SIG-M5 (cell line): ENCODE data around the gene HAVCR1.
"Not testable (repeated sequence)": the region's sequence is repeated elsewhere in the genome, so short reads cannot be mapped to it uniquely, and the experiment has no call there.

Source experiments
- DNase-seq: peaks from one replicate; lab custom pipeline; 2025; lab: John Stamatoyannopoulos, UW

The HAVCR1 gene

DNA sequence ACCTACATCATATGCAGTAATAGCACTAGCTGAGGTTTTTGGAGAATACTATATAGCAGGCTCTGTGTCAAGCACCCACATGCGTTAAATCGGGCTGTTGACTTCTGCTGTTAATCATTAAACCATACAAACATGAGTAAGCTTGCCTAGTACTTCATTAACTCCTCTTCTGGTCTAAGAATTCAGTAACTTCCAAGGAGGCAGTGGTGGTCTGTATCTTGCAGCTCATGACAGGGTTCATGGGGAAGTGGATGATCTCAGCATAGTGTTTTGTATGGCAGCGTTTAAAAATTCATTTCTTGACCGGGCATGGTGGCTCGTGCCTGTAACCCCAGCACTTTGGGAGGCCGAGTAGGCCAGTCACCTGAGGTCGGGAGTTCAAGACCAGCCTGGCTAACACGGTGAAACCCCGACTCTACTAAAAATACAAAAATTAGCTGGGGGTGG lies at the start of gene HAVCR1:
Gene HAVCR1 (minus strand): TSS at position 24 of the 447 bp plus-strand sequence. CDS start 1,173 bp downstream, outside the sequence.
- DNase-seq, result no peak

DNA sequence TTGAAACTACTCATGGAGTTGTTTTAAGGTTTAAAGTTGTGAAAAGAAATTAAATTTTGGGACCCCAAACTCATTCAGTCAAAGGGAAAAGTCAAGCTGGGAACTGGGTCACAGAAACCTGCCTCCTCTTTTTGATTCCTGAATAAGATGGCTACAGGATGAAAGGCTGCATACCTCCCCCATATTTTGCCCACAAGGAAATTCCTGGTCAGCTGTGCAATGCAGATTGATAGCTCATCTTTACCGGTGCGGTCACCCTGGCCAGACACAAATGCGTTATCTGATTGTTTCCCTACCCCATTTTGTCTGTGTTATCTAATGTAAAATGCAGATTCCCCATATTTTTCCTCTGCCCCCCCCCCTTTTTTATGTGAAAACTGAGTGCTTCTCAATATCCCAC lies 48.6 kb upstream of the HAVCR1 start:
- no peak for DNase-seq

- DNase-seq, result no peak
Measured at GRCh38 chr5:157106630-157107461, 47.9 kb upstream of the HAVCR1 start.

DNA sequence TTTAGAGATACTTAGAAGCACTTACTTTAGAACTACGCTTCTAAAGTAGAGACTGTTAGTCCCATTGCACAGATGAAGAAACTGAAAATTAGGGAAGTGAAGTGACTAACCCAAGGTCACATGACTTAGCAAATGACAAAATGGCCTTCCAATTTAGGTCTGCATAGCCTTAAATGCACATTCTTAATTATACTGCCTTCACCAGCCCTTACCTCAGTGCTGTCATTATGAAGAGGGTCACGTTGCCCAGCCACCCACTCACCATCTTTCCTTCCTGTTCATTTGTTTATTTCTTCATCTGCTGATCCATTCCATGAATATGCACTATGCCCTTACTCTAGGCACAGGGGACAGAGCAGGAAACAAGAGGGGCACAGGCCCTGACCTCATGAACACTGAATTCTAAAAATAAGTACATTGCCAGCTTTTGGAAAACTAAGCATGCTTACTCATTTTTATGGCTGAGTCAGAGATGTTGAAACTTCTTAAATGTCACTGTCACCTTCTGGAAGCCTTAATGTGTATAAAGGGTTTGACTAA lies 41.3 kb upstream of the HAVCR1 start:
- peak; percentile 67 for DNase-seq

- no peak for DNase-seq
Measured at GRCh38 chr5:157088342-157088990, 29.6 kb upstream of the HAVCR1 start.

DNA sequence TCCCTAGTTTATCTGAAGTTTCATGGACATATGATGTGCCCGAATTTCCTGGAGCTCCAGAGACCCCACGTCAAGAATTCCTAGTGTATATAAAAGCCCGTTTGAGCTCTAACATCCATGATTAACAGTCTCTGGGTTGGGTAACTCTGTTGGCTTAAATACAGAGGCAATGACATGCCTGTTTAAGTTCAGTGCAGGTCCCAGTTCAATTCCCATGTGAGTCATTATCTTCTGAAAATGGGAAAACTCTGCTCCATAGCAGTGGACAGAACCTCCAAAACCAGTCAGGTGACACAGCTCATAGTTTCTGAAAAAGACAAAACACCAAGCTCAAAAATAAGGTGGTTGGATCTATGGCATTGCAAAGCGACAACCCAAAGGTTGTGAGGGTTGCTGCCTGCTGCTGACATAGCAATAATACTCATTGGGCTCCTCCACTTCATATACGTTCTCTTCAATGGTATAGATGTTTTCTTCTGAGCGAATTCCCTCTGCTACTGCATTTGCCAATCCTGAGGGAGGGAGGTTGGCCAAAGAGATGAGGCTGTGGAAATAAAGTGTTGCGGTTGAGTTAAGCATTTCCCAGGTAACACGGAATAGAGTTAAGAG lies 27.9 kb upstream of the HAVCR1 start:
- no peak for DNase-seq

GRCh38 chr5:157085930-157086329 lies 27.0 kb upstream of the HAVCR1 start:
- no peak for DNase-seq

DNA sequence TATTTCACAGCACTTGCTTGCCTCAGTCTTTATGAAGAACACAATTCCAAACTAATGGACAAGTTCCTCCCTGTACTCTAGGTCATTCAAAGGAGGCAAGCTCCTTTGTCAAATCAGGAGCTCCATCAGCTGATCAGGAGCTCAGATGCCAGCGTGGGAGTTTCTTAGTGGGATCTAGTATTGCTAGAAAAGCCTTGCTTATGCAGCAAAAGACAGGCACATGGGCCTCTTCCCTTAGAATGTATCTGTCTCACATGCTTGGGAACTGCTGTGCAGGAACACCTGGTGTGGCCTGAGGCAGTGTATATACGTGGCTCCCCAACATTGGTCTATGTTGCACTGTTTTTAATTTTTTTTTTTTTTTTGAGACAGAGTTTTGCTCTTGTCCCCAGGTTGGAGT lies 21.4 kb upstream of the HAVCR1 start:
- no peak for DNase-seq

DNA sequence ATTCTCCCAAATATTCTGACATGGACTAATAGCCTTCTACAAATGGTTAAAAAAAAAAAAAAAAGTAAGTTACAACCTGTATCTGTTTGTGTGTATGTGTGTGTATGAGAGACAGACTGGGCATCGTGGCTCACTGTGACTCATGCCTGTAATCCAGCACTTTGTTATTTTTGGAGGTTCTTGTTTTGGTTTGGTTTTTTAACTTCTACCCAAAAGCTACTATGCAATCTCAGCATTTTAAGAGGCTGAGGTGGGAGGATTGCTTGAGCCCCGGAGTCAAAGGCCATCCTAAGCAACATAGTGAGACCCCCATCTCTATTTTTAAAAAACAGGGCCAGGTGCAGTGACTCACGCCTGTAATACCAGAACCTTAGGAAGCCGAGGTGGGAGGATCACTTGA lies 17.6 kb upstream of the HAVCR1 start:
- no peak for DNase-seq

- no peak for DNase-seq
Measured at GRCh38 chr5:157072508-157072907, 13.6 kb upstream of the HAVCR1 start.

GRCh38 chr5:157069949-157070348 lies 11.0 kb upstream of the HAVCR1 start:
- DNase-seq, result no peak

DNA sequence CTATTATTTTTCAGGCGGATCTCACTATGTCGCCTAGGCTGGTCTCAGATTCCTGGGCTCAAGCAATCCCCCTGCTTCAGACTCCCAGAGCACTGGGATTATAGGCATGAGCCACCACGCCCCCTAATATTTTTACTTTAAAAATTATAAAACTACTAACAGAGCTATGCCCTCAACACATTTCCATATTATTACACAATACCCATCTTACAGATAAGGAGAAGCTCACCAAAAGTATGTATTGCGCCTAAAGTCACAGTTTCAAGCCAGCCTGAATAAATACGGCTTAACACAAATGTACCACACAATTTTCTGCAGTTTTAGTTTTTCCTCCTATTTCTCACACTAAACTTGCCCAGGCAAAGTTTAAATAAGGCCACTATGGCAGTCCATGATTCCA lies 9.9 kb upstream of the HAVCR1 start:
- DNase-seq, result no peak

DNA sequence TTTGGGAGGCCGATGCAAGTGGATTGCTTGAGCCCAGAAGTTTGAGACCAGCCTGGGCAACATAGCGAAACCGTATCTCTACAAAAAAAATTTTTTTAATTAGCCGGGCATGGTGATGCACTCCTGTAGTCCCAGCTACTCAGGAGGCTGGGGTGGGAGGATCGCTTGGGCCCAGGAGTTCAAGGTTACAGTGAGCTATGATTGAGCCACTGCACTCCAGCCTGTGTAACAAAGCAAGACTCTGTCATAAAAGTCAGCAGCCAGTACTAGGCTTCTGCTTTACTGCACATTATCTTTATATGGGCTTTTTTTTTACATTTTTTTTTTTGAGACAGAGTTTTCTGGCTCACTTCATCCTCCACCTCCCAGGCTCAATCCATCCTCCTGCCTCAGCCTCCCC lies 9.4 kb upstream of the HAVCR1 start:
- DNase-seq, result no peak

DNA sequence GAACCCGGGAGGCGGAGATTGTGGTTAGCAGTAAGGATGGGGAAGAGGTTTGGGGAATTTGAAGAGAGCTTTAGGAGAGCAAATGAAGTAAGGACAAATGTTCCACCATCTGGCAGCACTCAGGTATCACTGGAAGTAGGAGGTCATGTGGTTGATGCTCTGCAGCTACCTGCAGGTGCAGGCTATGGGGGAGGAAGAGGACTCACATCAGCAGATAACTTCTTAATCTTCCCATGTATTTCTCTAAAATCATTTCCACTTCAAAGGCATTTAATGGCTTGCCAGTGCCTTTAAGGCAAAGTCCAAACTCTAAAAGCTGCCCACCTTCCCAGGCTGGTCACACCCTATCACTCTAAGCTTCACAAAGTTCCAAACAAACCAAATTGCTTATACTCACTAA lies 8.1 kb upstream of the HAVCR1 start:
- no peak for DNase-seq

- no peak for DNase-seq
Measured at GRCh38 chr5:157066080-157066479, 7.2 kb upstream of the HAVCR1 start.

DNA sequence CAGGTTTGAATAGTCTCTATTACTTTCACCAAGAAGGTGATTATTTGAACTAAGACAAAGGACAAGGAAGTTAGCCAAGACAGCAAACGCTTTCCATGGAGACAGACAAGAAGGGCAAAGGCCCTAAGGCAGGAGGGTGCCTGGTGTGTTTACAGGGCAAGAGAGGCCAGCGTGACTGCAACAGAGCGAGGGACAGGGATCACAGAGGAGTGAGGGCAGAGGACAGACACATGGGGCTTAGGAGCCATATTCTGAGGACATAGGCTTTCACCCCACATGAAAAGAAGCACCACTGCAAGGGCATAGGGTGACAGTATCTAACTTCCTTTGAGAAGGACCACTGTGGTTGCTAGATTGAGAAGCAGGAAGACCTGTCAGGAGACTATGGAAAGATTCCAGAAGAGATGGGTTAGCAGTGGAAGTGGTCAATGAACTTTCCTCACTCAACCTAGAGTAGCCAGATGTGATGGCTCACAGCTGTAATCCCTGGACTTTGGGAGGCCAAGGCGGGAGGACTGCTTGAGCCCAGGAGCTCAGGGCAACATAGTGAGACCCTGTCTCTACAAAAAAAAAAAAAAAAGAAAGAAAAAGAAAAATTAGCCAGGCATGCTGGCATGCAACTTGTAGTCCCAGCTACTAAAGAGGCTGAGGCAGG lies 5.0 kb upstream of the HAVCR1 start:
- DNase-seq, result no peak

GRCh38 chr5:157059891-157060290 lies 975 bp upstream of the HAVCR1 start:
- DNase-seq, result no peak

GRCh38 chr5:157057459-157058370 lies 1.2 kb downstream of the HAVCR1 start:
- no peak for DNase-seq

DNA sequence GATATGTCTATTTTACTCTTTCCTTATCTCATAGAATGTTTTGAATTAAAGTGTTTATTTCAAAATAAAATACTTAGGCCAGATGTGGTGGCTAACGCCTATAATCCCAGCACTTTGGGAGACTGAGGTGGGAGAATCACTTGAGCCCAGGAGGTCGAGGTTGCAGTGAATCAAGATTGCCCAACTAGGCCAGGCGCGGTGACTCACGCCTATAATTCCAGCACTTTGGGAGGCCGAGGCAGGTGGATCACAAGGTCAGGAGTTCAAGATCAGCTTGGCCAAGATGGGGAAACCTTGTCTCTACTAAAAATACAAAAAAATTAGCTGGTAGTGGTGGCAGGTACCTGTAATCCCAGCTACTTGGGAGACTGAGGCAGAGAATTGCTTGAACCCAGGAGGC lies 2.1 kb downstream of the HAVCR1 start:
- not testable (repeated sequence) for DNase-seq

DNA sequence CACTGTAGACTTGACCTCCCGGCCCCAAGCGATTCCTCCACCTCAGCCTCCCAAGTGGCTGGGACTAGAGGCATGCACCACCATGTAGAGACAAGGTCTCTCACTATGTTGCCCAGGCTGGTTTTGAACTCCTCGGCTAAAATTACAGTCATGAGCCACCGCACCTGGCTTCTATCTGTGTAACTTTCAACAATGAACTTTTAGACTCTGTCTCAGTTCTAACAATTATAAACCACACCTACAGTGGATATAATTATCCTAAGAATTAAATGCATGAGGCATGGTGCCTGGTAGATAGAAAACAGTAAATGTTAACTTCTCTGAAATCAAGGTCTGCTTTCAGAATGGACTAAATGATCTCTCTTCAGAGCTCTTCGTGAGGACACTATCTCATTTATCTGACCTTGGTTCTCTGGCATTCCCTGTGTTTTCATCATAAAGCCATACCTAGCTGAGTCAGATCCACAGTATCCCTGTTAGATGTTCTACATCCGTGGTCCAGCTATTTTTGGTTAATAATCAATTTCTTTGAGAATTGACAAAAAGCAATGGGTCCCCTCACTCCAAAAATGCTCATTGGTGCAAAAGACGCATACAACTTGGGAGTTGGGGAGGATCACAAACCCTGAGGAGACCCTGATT lies 7.2 kb downstream of the HAVCR1 start:
- no peak for DNase-seq

GRCh38 chr5:157050050-157050449 lies 8.9 kb downstream of the HAVCR1 start:
- DNase-seq, result no peak
